Left renal pelvis (tissue), 4 donors: ENCODE data around the gene MYRF. TPM values are rescaled to one million over a fixed set of nuclear protein-coding genes. Genes with fewer than 3 reads are reported as not detected.

Source experiments
- DNase-seq, 4 donors: peaks; one replicate each; pipeline ENCODE4 v3.0.0-alpha.2; 2013; ENCODE audit warnings: low read depth in 4 of 4, low spot score in 3 of 4
- polyA plus RNA-seq, 4 donors: library from polyadenylated mRNA; unstranded; fragments of 120-200 nt; gene quantifications; one replicate each; pipeline ENCODE4 v1.2.1, GENCODE V29; 2013; ENCODE audit not compliant: insufficient read length in 4 of 4

The MYRF gene
- polyA plus RNA-seq, result 10 to 100 TPM in 3 of 4 donors, 1 to 10 TPM in 1; 7.9 to 26.7 (median 20.9) TPM

- DNase-seq, result no peak
Measured at GRCh38 chr11:61752117-61752924, at the start of gene MYRF. Gene MYRF (plus strand): TSS chr11:61752636. CDS start chr11:61752745, 109 bp downstream.

- DNase-seq, result no peak
Measured at GRCh38 chr11:61702701-61703312, 49.6 kb upstream of the MYRF start.

GRCh38 chr11:61704838-61705237 lies 47.6 kb upstream of the MYRF start:
- no peak for DNase-seq

GRCh38 chr11:61706452-61707400 lies 45.7 kb upstream of the MYRF start:
- no peak for DNase-seq

- no peak for DNase-seq
Measured at GRCh38 chr11:61707574-61707973, 44.9 kb upstream of the MYRF start.

- no peak for DNase-seq
Measured at GRCh38 chr11:61709110-61709509, 43.3 kb upstream of the MYRF start.

- DNase-seq, result no peak
Measured at GRCh38 chr11:61709572-61709971, 42.9 kb upstream of the MYRF start.

GRCh38 chr11:61710019-61710418 lies 42.4 kb upstream of the MYRF start:
- no peak for DNase-seq

GRCh38 chr11:61711037-61711436 lies 41.4 kb upstream of the MYRF start:
- DNase-seq, result no peak

GRCh38 chr11:61711498-61711897 lies 40.9 kb upstream of the MYRF start:
- DNase-seq, result no peak

GRCh38 chr11:61712314-61712713 lies 40.1 kb upstream of the MYRF start:
- DNase-seq, result no peak

GRCh38 chr11:61712846-61713245 lies 39.6 kb upstream of the MYRF start:
- no peak for DNase-seq

GRCh38 chr11:61713464-61713863 lies 39.0 kb upstream of the MYRF start:
- no peak for DNase-seq

GRCh38 chr11:61713906-61714305 lies 38.5 kb upstream of the MYRF start:
- DNase-seq, result no peak

- no peak for DNase-seq
Measured at GRCh38 chr11:61714316-61714715, 38.1 kb upstream of the MYRF start.

GRCh38 chr11:61714916-61715315 lies 37.5 kb upstream of the MYRF start:
- no peak for DNase-seq

GRCh38 chr11:61715867-61716266 lies 36.6 kb upstream of the MYRF start:
- no peak for DNase-seq

- DNase-seq, result no peak
Measured at GRCh38 chr11:61716478-61717285, 35.8 kb upstream of the MYRF start.

GRCh38 chr11:61717286-61718033 lies 35.0 kb upstream of the MYRF start:
- no peak for DNase-seq
